HepG2 (cell line): Measurements from ENCODE around the gene GRID1. TPM values are rescaled to one million over a fixed set of nuclear protein-coding genes. Genes with fewer than 3 reads are reported as not detected.

Experiments used
- ATAC-seq: fragments of 200-7000 bp; cut with Tn5 transposase; 3 replicates; pipeline ENCODE4 v1.9.1; 2020; ENCODE audit warnings: mild to moderate bottlenecking, moderate library complexity
- BruUV-seq: library from RNA; stranded (reverse); fragments of 400-500 nt; replicated peaks from 2 replicates; lab custom pipeline; 2021; lab: Mats Ljungman, UMichigan
- CTCF ChIA-PET: fragments of 300-600 bp; formaldehyde crosslinking; extraction: SDS; loops from one replicate; lab custom pipeline; 2021; ENCODE audit warnings: low total read pairs, inconsistent platforms, low intra/inter-chr PET ratio; lab: Yijun Ruan, JAX
- POLR2A ChIA-PET: fragments of 350-600 bp; sonication (Branson Sonifier 250); formaldehyde crosslinking; loops from one replicate; lab custom pipeline; 2020; ENCODE audit warnings: antibody characterized with exemption, inconsistent platforms; lab: Yijun Ruan, JAX
- DNase-seq: peaks from one replicate; pipeline ENCODE4 v3.0.0-alpha.2; 2015; ENCODE audit warnings: low spot score
- FAIRE-seq: peaks from 3 replicates; lab custom pipeline; 2011; peaks lifted over from hg19 to GRCh38; lab: Jason Lieb, UNC
- H2AFZ ChIP-seq: one replicate; pipeline ENCODE4 v1.6.1; 2011; ENCODE audit warnings: low read length, inconsistent platforms
- H3K27ac ChIP-seq: fragments of 300-600 bp; 3 replicates; pipeline ENCODE4 v1.8.0; 2011; ENCODE audit warnings: mixed run types, mild to moderate bottlenecking, mixed read lengths, low read length, inconsistent platforms; ENCODE audit not compliant: insufficient read depth; ENCODE audit errors: extremely low read length
- H3K27me3 ChIP-seq, 2 experiments: fragments of 200-600 bp in 1 of 2; 2 replicates in 1 of 2; 3 replicates in 1 of 2; pipeline versions ENCODE4 v1.6.0 to v1.8.0; 2011; ENCODE audit warnings: low read length in 2 of 2, mild to moderate bottlenecking in 2 of 2, moderate library complexity in 2 of 2, inconsistent platforms in 1 of 2; ENCODE audit not compliant: insufficient read depth in 2 of 2, control insufficient read depth in 1 of 2
- H3K36me3 ChIP-seq, 2 experiments: fragments of 200-600 bp in 1 of 2; replicated peaks in 1 of 2; 2 replicates in 1 of 2; 3 replicates in 1 of 2; pipeline versions ENCODE4 v1.5.1 to v1.8.0; 2011; ENCODE audit warnings: low read length in 2 of 2, inconsistent platforms in 1 of 2; ENCODE audit not compliant: insufficient read depth in 2 of 2, control insufficient read depth in 1 of 2
- H3K4me1 ChIP-seq: 2 replicates; pipeline ENCODE4 v1.5.1; 2012; ENCODE audit warnings: low read length, inconsistent platforms; ENCODE audit not compliant: insufficient read depth
- H3K4me2 ChIP-seq: 2 replicates; pipeline ENCODE4 v1.6.0; 2011; ENCODE audit warnings: low read depth, low read length, inconsistent platforms
- H3K4me3 ChIP-seq, 3 experiments: fragments of 200-600 bp in 1 of 3; sonication (generic), shearing (Covaris generic) in 1 of 3; replicated peaks in 1 of 3; 2 replicates each; pipeline ENCODE4 v1.5.1; 2011 to 2016; ENCODE audit warnings: low read length in 3 of 3, inconsistent platforms in 2 of 3, low read depth in 2 of 3, mild to moderate bottlenecking in 2 of 3, control low read depth in 1 of 3, mixed read lengths in 1 of 3; ENCODE audit not compliant: insufficient read depth in 1 of 3
- H3K79me2 ChIP-seq: one replicate; pipeline ENCODE4 v1.6.1; 2011; ENCODE audit warnings: low read length, inconsistent platforms; ENCODE audit not compliant: insufficient read depth
- H3K9ac ChIP-seq: 2 replicates; pipeline ENCODE4 v1.6.0; 2011; ENCODE audit warnings: mild to moderate bottlenecking, low read depth, low read length, inconsistent platforms; ENCODE audit not compliant: insufficient read depth
- H3K9me3 ChIP-seq: 2 replicates; pipeline ENCODE4 v1.5.1; 2012; ENCODE audit warnings: mild to moderate bottlenecking, low read length
- H4K20me1 ChIP-seq: 2 replicates; pipeline ENCODE4 v1.6.0; 2011; ENCODE audit warnings: inconsistent platforms, mild to moderate bottlenecking, low read length, moderate library complexity; ENCODE audit not compliant: insufficient read depth
- CEBPZ ChIP-seq: IDR thresholded peaks from 2 replicates; pipeline ENCODE4 v1.6.1; 2012; ENCODE audit warnings: low read length, improper control_type of control experiment
- ZNF20 ChIP-seq: sonication (generic); formaldehyde crosslinking; IDR thresholded peaks from 2 replicates; pipeline ENCODE4 v1.4.0; 2020; ENCODE audit warnings: mild to moderate bottlenecking, moderate library complexity, missing genetic modification reagents
- ZUFSP ChIP-seq: sonication (generic); formaldehyde crosslinking; IDR thresholded peaks from 2 replicates; pipeline ENCODE4 v1.9.0; 2021; ENCODE audit warnings: missing genetic modification reagents, mild to moderate bottlenecking, borderline replicate concordance
- WGBS: methylation state at CpG from one replicate; pipeline ENCODE4 v1.1.6; 2017; ENCODE audit warnings: low lambda C conversion rate; 5-methylcytosine and 5-hydroxymethylcytosine counted together
- in situ Hi-C: cut with HindIII; loops from 2 replicates; pipeline ENCODE4 v1.10.0; 2017; ENCODE audit warnings: low pct_unique_long_range_greater_than_20kb; ENCODE audit not compliant: extremely low pct_ligation_motif_present
- intact Hi-C: fragments of 100-400 bp; cut with micrococcal nuclease; formaldehyde crosslinking; loops from one replicate; pipeline ENCODE4 v1.10.0; 2022; ENCODE audit not compliant: unreplicated experiment
- polyA plus RNA-seq, 8 experiments: library from polyadenylated mRNA; depleted of rRNA in 3 of 8; stranded (reverse) in 7 of 8; unstranded in 1 of 8; fragments of >200 nt; fragmentation: Illumina TruSeq in 4 of 8; extraction: Trizol in 4 of 8; gene quantifications; 2 replicates each; pipeline versions ENCODE4 v1.2.1 to v1.2.3, GENCODE V29; 2011 to 2016; ENCODE audit warnings: low read depth in 4 of 8, missing spikeins in 1 of 8, mixed read lengths in 1 of 8; ENCODE audit not compliant: insufficient read depth in 1 of 8
- total RNA-seq, 5 experiments: library from RNA; depleted of rRNA; stranded (reverse); fragments of >200 nt; fragmentation: Illumina TruSeq; extraction: Trizol; gene quantifications; 2 replicates each; pipeline ENCODE4 v1.2.3, GENCODE V29; 2016; ENCODE audit warnings: low read depth in 1 of 5

Gene GRID1
- total and polyA plus RNA-seq, 2 of the 13 experiments (the other 11 are each of a cell fraction or from before 2014, with no cell fraction given): 0.05 TPM; not detected in 1

GRCh38 chr10:86300931-86301830, 65.4 kb downstream of the GRID1 start:
- Histone ChIP-seq H3K36me3 (no peaks in the 10 kb centered on the region), H3K79me2 (no peaks in the 10 kb centered on the region), H3K9me3 (no peaks in the 10 kb centered on the region), H3K9ac (no peak overlapping the region), H3K4me3 (no peak overlapping the region), H3K4me1 (no peaks in the 10 kb centered on the region), H3K27ac (no peak overlapping the region), H3K4me2 (no peak overlapping the region), H3K27me3 (no peaks in the 10 kb centered on the region; a peak in 1 of 5 replicates), H4K20me1 (no peaks in the 10 kb centered on the region), H2AFZ (no peak overlapping the region)
- in situ Hi-C loops (no loop called here), intact Hi-C loops (loop anchor here (10.0 kb wide), 1 partner anchor 1924 kb away; no protein-coding TSS in a partner anchor)
- TF ChIP-seq ZUFSP (CRISPR knock-in tag) (no peak), ZNF20 (CRISPR knock-in tag) (no peak), CEBPZ (no peak)
- DNase-seq: no peak
- WGBS: 5% methylated on average over 3 of the region's 5 CpGs
- FAIRE-seq: no peak
- no peak for ATAC-seq
- CTCF ChIA-PET: no interaction called here
- no TSS peak for BruUV-seq
- POLR2A ChIA-PET: no interaction called here
